Skin of body (tissue), 2 donors: ENCODE results near the gene MRPS7. TPM values are rescaled to one million over a fixed set of nuclear protein-coding genes. Genes with fewer than 3 reads are reported as not detected.
"Not testable (repeated sequence)": the region's sequence is repeated elsewhere in the genome, so short reads cannot be mapped to it uniquely, and the experiment has no call there.

Source experiments
- DNase-seq: peaks from one replicate; lab custom pipeline; 2025; lab: John Stamatoyannopoulos, UW
- total RNA-seq: library from RNA; depleted of rRNA; stranded (reverse); fragments of >200 nt; gene quantifications from one replicate; pipeline ENCODE4 v1.2.3, GENCODE V29; 2014

The MRPS7 gene
- total RNA-seq, 1 donor from 2014 or later, result 39.6 TPM

DNA sequence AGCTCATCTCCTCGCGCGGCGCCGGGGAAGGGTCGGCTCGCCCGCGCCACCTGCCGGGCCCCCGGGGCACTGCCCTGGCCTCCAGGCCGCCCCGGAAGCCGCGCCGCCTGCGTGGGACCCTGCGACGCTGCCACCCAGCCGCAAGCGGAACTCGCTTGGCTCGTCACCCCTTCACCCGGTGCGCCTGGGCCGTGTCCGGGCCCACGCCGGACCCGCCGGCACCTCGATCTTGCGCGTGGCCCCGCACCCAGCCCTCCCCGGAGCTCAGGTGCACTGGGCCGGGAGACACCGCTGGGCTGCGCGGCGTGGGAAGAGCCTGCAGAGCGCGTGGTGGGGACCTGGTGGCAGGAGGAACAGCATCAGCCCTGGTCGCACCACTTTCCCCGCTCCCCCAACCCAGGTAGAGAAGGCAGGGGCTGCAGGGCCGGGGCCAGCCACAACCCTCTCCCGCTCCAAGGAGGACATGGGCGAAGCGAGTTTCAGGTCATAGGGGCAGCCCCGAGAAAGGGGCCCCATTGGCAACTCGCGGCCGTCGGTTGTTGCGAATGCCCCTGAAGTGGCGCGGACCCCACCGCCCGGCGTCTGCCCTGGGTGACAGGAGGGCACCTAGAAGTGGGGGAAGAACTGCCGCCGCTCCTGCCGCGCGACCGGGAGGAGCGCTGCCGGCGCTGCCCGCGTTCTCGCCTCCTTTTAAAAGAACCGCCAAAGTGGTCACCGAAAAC lies 9.7 kb downstream of the MRPS7 start:
- DNase-seq, result peak; percentile 49

DNA sequence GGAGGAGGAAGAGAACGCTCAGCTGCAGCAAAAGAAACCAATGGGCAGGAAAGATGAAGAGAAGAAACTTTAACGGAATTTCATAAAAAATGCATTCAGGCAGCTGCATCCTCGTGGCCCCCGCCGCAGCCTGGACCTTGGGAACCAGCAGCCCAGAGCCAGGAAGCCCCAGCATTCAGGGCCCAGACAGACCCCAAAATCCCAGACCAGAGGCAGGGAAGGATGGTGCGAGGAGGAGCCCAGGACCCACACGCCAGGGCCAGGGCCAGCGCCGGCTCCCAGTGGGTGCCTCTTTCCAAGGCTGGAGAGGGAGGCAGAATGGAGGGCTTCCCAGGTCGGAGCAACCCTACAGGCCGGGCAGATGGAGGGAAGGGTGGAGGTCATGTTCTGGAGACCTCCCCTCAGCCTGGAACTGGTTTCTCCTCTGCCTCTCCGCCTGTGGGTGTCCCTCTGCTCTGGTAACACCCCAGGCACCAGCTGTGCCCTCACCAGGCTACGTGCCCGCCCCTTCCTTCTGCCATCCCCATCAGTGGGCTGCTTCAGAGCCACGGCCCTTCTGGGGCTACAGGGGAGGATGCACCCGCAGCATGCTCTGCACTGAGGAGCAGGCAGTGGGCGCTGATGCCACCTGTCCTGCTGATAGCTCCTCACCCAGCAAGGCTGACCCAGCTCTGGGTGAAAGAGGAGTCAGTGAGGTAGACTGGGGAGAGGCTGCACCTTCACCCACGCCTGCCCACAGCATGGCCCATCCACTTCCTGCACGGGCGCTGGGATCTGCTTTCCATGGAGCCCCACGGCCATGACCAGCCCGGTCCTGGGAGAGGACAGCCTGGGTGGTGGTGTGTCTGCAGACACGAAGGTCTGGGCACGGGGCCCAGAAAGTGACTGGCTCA lies 10.5 kb downstream of the MRPS7 start:
- DNase-seq, result no peak

DNA sequence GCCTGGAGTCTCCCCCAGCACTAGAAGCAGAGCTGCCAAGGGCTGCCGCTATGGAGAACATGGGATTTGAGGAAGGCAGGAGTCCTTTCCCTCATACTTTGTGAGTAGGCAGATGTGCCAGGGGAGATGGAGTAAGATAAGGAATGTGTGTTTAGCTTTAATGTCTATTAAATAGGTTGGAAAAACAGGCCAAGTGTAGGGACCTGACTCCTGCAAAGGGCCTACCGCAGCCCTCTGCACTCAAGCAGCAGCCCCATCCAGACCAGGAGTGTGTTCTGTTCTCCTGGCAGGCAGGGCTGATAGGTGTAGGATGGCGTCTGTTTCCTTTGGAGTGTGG lies 11.1 kb downstream of the MRPS7 start:
- no peak for DNase-seq

DNA sequence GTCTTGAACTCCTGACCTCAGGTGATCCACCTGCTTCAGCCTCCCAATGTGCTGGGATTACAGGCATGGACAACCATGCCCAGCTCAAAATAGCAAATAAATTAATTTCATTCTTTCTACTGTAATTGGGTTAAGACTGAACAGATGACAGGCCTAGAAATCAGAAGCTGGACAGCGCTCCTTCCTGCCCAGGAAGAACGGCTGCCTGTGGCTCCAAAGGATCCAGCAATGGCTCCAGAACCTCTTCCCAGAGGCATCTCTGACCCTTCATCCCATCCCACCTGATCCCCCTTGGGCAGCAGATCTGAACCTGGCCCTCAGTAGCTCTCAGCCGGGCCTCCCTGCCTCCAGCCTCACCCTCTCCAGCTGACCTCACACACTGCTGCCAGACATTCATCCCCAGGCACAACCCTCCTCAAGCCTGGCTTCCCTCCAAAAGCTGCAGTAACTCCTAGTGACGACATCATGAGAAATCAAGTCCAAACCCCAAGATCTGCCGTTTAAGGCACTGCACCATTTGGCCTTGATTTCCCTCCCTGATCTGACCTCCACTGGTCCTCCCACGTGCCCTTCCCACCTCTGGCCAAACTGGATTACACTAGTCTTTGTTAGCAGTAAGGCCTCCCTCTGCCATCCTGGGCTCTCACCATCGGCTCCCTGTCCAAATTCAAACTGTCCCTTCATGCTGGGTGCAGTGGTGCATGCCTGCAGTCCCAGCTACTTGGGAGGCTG lies 12.5 kb downstream of the MRPS7 start:
- no peak for DNase-seq

DNA sequence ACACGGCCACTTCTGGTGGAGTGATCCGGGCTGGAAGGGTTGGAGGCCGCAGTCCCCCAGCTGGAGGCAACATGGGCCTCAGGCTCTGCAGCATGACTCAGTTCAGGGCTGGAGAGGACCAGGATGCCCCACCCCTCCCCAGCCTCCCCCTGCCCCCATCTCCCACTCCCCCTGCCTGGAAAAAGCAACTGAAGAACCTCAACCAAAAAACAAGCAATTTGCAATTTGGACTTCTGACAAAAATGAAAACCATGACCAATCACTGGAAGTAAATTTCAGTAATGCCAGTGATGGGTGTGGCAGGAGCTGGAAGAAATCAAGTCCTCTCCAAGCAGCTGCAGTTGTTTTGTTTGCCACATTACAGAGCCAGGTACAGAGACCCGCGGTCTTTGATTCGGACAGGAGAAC lies 16.0 kb downstream of the MRPS7 start:
- no peak for DNase-seq

DNA sequence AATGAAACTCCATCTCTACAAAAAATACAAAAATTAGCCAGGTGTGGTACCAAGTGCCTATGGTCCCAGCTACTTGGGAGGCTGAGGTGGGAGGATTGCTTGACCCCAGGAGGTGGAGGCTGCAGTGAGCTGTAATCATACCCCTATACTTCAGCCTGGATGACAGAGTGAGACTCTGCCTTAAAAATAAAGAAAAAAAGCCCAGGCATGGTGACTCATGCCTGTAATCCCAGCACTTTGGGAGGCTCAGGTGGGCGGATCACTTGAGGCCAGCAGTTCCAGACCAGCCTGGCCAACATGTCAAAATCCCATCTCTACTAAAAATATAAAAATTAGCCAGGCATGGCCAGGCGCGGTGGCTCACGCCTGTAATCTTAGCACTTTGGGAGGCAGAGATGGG lies 18.5 kb downstream of the MRPS7 start:
- not testable (repeated sequence) for DNase-seq

DNA sequence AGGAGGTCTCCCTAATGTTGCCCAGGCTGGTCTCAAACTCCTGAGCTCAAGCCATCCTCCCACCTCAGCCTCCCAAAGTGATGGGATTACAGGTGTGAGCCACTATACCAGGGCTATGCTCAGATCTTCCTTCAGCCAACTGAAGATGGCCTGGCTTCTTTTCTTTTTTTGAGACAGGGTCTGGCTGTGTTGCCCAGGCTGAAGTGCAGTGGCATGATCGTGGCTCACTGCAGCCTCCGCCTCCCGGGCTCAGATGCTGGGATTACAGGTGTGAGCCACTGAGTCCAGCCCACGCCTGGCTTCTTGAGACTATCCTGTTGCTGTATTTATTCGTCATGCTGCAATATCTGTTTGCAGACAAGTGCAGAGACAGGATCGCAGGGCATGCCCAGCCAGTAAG lies 23.4 kb downstream of the MRPS7 start:
- no peak for DNase-seq

DNA sequence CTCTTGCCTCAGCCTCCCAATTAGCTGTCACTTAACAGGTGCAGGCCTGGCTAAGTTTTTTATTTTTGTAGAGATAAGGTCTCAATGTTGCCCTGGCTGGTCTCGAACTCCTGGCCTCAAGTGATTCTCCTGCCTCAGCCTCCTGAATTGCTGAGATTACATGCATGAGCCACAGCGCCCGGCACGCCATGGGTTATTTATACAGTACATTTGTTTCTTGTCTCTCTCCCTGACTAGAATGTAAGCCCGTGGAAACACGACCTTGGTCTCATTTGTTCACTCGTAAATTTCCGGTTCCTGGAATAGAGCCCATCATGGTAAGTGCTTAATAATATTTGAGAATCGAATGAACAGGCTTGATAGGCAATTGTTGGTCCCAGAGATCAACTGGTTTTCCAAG lies 25.5 kb downstream of the MRPS7 start:
- DNase-seq, result no peak

DNA sequence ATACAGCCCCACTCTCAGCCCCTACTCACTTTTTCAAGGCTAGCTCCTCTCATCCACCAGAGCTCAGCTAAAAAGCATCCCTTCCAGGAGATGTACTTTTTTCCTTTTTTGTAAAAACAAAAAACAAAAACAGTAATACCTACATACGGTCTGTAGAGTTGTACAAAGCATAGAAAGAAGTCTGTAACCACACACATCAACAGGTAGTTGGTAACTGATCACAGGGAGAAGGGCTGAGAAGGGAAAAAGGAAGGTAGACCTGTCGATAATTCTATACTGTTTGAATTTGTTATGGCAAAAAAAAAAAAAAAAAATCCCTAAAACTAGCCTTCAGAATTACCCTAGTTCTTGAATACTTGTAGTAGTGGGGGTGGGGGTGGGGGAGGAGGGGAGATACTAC lies 26.7 kb downstream of the MRPS7 start:
- no peak for DNase-seq

DNA sequence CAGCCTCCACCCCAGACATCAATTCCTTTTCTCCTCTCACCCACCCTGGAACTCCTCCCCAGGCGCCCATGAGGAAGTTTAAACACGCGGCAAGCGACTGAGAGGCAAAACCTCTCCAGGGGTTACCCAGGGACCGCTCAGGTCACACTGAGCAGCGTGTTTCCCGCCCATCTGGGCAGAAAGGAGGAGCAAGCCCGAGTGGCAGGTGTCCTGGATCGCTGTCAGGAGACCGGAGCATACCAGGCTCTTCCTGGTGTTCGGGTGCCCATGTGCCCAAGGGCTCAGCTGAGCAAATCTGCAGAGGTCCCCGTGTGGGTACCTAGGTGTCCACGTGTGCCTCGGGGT lies 27.1 kb downstream of the MRPS7 start:
- DNase-seq, result no peak

DNA sequence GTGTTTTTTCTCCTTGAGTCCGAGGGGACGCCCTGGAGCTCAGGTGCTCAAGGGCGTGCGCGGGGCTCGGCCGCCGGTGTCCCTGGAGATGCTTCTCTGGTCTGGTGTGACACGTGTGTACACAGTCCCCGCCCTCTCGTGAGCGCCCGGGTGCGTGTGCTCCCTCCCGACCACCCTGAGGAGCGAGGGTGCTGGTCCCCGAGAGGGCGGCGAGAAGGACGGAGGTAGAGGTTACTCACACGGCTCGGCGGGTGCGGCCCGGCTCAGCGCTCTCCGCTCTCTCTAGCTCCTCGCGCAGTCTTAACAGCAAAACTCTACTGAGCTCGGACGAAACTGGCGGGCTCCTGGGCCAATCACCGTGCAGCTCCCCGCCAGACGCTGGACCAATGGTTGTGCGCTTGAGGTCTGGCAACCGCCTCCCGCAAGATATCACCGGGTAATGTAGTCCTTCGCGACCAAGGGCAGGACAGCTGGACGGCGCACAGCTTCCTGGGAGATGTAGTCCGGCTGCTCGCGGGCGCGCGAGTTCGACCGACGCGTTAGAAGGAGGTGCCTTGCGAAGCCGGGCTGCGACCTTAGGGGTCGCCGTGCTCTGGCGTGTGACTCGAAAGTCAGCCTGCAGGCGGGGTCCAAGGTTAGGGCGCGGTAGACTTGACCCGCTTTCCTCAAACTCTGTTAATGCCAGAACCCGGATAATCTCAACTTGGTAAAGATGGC lies 27.6 kb downstream of the MRPS7 start, which contains the start of gene SLC25A19:
Gene SLC25A19 (minus strand): TSS at position 319 of the 717 bp plus-strand sequence. CDS start 2,669 bp downstream, outside the sequence.
- peak; percentile 98 for DNase-seq

DNA sequence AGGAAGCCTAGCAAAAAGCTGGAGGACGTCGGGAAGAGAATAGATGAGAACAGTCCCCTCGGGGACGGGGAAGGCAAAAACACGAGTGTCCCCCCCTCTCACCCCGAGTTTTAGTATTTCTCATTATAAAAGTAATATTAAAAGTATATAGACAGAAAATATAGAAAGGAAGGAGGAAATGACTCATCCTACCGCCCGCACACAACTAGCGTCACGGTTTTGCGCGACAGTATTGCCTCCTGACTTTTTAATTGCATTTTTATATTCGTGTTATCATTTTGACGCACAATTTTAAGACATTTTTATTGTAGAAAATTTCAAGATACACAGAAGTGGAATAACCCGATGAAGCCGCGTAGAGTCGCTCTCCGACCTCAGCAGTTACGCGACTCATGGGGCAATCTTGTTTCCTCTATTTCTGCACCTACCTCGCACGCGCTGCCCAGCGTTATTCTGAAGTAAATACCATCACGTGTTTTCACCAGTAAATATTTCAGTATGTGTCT lies 28.2 kb downstream of the MRPS7 start:
- peak; percentile 87 for DNase-seq

DNA sequence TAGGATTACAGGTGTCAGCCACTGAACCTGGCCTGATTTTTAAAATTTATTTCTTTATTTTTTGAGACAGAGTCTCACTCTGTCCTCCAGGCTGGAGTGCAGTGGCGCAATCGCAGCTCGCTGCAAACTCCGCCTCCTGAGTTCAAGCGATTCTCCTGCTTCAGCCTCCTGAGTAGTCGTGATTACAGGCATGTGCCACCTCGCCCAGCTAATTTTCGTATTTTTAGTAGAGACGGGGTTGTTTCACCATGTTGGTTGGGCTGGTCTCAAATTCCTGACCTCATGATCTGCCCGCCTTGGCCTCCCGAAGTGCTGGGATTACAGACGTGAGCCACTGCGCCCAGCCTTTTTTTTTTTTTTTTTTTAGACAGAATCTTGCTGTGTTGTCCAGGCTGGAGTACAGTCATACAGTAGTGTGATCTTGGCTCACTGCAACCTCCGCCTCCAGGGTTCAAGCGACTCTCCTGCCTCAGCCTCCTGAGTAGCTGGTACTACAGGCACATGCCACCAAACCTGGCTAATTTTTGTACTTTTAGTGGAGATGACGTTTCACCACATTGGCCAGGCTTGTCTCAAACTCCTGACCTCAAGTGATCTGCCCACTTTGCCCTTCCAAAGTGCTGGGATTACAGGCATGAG lies 31.2 kb downstream of the MRPS7 start:
- not testable (repeated sequence) for DNase-seq

DNA sequence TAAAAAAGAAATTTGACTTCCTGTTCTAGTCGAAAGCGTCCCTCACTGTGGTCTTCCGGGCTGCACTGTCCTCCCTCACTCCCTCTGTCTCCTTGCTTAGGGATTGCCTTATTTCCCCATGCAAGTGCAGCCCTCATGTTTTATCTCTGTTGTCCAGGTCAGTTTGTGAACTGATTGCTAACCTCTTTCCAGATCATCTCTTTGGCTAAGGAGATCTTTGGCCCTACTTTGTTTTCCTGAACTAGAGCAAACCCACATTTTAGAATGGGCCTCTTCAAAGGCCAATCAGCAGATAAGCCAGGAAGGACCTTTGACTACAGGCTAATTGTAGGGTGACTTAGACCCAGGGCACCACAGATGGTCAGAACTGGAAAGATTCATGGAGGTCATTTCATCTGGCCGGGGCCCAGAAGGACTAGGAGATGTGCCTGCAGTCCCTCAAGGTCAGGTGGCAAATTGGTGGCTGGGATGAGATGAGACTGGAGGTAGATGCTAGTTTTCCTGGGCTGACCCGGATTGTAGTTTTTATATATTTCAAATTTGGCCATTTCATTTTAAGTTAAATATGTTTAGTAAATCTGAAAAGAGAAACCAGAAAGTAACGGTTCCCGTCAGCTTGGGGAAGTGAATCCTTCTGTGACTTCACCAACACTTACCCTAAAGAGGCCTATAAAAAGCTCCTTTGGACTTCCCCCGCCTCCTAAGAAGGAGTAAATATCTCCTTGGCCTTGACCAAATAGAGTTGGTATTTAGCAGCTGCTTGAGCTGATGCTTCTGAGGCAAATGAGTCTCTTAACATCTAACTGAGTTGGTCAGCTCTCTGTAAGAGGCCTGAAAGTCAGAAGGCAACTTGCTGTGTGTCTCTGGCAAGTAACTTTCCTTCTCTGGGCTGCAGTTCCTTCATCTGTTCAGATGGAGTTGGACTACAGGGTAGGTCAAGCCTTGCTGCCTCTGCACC lies 33.8 kb downstream of the MRPS7 start:
- DNase-seq, result no peak

DNA sequence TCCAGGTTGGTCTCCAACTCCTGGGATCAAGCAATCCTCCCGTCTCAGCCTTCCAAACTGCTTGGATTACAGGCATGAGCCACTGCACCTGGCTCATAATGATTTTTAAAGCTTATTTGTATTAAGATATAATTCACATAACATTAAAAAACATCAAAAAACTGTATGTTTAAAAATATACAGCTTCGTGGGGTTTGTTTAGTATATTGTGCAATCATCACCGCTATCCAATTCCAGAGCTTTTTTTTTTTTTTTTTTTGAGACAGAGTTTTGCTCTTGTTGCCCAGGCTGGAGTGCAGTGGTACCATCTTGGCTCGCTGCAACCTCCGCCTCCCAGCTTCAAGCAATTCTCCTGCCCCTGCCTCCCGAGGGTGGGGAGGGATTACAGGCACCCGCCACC lies 38.6 kb downstream of the MRPS7 start:
- no peak for DNase-seq

DNA sequence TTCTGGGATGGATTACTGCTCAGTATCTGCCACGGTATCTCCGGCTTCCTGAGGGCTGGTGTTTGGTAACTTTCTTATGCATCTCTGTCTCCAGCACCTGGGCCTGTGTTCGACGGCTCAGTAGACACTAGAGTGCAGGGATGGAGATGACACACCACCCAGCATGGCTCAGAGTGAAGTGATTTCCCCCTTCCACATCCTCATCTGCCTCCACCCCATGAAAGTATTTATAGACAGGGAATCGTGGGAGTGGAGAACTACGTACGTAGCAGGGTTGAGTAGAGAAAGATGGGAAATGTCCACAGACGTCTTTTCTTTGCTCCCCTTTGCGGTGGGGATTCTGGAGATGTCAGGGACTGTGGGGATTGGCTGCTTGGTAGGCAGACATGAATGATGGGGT lies 39.4 kb downstream of the MRPS7 start:
- DNase-seq, result no peak

DNA sequence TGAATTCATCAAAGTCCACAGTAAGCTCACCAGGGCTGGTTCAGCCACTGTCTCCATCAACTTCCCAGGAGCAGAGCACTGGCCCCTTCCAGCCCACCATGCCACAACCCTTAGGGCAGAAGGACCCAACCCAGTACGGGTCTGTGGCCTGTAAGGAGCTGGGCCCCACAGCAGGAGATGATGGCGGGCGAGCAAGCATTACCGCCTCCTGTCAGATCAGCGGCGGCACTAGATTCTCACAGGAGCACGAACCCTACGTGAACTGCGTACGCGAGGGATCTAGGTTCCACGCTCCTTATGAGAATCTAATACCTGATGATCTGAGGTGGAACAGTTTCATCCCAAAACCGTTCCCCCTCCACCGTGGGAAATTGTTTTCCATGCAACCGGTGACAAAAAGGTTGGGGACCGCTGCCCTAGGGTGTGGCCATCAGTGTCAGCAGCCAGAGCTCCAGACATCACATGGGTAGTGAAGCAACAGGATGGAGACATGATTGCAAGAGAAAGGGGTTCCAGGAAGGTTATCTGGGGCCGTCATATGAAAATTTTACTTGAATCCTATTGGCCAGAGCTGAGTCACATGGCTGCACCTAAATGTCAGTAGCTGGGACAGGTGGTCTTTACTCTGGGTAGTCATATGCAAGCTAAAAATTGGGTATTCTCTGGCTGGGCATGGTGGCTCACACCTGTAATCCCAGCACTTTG lies 40.0 kb downstream of the MRPS7 start:
- DNase-seq, result no peak

DNA sequence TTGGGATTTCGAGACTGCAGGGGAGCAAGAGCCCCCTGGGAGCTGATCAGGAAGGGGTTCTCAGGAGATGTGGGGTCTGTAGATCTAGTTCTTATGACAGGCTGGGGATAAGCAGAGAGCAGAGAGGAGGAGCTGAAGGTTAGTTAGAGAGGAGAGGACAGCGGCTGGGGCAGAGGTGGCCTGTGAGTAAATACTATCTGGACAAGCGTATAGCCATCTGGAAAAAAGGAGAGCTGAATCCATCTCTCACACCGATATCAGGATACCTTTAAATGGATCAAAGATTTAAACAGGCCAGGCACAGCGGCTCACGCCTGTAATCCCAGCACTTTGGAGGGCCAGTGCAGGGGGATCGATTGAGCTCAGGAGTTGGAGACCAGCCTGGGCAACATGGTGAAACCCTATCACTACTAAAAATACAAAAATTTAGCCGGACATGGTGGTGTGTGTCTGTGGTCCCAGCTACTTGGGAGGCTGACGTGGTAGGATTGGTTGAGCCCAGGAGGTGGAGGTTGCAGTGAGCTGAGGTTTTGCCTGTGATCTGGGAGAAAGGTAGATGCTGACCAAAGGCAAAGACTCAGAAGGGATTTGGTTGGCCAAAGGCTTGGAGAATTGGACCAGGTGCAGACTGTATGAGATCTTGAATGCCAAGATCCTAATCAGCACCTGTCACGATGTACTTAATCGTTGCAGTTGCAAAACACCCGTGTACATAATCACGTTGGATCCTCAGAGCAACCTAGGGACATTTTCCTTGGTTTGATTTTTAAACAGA lies 46.5 kb downstream of the MRPS7 start:
- DNase-seq, result no peak
